ENCODE data around the gene ECI1. TPM values are rescaled to one million over a fixed set of nuclear protein-coding genes. Genes with fewer than 3 reads are reported as not detected.

The ECI1 gene
- total RNA-seq, 4 donors from 2014 or later = 32.4 to 96.5 (median 49.8) TPM

DNA sequence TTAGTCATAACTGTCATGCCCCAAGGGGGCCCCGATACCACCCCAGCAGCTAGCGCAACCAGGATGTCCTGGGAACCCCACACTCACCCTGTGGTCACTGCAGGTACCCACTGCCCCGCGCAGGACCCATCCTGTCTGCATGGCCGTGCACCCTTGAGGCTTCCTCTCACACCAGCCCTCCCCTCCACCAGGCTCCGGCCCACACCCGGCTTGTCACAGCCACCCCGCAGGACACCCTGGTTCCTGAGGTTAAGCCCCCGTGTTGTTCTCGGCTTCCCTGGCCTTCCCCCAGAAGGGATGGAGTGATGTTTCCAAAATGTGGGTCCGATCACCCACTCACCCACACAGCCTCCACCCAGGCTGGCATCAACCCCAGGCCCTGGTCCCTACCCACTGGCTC, 7.6 kb downstream of the ECI1 start:
- TF ChIP-seq, protein P1, sequence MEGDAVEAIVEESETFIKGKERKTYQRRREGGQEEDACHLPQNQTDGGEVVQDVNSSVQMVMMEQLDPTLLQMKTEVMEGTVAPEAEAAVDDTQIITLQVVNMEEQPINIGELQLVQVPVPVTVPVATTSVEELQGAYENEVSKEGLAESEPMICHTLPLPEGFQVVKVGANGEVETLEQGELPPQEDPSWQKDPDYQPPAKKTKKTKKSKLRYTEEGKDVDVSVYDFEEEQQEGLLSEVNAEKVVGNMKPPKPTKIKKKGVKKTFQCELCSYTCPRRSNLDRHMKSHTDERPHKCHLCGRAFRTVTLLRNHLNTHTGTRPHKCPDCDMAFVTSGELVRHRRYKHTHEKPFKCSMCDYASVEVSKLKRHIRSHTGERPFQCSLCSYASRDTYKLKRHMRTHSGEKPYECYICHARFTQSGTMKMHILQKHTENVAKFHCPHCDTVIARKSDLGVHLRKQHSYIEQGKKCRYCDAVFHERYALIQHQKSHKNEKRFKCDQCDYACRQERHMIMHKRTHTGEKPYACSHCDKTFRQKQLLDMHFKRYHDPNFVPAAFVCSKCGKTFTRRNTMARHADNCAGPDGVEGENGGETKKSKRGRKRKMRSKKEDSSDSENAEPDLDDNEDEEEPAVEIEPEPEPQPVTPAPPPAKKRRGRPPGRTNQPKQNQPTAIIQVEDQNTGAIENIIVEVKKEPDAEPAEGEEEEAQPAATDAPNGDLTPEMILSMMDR (IDR thresholded peaks at IDR 0.05; ENCODE audit: low read depth) = no peak

DNA sequence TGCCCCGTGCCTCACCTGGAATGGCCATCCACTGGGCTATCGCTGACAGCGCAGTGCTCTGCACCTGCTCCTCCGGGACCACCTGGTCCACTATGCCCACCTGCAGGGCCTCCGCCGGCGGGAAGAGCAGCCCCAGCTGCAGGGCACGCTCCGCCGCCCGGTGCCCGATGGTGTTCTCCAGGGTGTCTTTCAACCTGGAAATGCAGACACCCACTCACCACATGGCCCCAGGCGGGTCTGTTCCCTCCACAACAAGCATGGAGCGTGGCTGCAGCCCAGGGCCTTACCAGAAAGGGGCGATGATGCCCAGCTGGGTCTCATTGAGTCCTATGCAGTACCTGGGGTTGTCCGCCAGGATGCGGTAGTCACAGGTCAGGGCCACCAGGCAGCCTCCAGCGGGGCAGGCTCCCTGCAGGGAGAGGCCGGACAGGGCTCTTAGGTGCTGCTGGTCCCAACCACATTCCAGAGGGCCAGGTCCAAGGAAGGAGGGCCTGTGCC, 8.3 kb downstream of the ECI1 start:
- TF ChIP-seq, protein P1 (IDR thresholded peaks at IDR 0.05; ENCODE audit: low read depth) = no peak

DNA sequence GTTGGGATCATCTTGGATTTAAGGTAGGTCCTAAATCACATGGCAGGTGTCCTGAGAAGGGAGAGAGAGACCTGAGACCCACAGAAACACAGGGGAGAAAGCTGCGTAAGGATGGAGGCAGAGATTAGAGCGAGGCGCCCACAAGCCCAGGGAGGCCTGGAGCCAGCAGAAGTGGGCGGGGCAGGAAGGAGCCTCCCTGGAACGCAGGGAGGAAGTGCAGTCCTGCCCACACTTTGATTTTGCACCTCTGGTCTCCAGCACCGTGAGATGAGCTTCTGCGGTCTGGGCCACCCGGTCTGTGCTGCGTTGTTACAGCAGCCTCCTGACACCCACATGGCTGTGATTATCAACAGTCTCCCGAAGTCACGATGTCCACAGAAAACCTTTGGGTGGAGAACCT, 8.8 kb downstream of the ECI1 start:
- TF ChIP-seq, protein P1 (IDR thresholded peaks at IDR 0.05; ENCODE audit: low read depth) = no peak

DNA sequence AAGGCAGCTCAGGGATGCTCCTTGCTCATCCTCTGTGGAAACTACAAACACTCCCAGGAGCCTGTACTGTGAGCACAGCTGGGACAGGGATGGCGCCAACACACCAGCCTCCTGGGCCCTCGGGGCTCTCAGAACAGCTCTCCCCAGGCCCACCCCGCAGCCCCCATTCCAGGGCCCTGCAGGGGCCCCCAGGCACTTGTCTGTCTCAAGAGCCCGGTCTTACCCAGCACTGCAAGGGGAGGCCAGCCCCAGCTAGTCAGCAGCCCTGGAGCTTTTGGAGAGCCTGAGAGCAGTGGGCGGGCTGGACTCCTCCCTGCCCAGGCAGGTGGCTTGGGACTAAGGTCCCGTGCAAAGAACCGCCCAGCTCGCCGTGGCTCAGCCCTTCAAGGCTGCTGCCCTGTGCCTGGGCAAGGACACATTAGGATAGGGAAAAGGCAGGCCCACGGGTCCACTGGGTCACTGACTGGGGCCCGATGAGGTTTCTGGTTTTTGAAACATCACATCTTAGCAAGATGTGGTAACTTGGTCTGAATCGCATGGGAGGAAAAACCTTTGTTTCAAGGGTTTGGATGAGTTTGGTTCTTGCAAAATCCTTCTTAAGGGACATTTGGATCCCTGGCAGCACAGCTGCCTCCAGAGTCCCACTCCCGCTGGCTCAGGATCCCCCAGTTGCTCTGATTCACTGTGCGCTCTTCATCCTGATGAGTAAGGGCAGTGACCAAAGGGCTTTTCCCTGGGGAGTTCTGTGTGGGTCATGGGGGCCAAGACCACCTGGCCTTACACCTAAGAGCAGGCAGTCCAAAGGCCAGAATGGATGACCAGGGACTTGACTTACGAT, 12.3 kb downstream of the ECI1 start:
- TF ChIP-seq, protein P1 (IDR thresholded peaks at IDR 0.05; ENCODE audit: low read depth) = no peak

DNA sequence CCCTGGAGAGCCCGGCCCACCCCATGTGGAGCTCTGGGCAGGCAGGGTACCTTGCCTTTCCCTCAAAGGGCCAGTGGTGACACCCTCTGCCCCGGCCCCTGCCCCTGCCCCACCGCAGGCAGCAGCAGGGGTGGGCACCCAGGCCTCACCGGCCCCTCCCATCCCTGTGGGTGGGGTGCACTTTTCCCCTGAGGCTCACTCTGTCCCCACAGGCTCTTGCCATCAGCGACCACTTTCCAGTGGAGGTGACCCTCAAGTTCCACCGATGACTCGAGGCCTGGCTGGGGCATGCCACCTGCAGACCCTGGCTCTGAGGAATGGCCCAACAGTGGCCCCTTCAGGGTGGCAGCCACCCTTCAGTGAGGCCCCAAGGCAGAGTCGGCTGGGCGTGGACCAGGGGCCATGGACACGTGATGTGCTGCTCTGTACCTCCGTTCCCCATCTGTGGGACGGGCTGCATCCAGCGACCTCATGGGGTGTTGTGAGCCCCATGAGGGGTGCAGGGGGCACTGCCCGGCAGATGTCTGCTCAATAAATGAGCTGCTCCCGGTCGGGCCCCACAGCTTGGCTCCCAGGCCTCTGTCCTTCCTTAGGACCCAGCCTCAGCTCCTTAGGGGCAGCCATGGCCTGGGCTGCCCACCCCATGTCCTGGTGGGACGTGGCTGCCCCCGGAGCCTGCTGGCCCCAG, 13.1 kb downstream of the ECI1 start:
- TF ChIP-seq, protein P1 (IDR thresholded peaks at IDR 0.05; ENCODE audit: low read depth) = no peak

DNA sequence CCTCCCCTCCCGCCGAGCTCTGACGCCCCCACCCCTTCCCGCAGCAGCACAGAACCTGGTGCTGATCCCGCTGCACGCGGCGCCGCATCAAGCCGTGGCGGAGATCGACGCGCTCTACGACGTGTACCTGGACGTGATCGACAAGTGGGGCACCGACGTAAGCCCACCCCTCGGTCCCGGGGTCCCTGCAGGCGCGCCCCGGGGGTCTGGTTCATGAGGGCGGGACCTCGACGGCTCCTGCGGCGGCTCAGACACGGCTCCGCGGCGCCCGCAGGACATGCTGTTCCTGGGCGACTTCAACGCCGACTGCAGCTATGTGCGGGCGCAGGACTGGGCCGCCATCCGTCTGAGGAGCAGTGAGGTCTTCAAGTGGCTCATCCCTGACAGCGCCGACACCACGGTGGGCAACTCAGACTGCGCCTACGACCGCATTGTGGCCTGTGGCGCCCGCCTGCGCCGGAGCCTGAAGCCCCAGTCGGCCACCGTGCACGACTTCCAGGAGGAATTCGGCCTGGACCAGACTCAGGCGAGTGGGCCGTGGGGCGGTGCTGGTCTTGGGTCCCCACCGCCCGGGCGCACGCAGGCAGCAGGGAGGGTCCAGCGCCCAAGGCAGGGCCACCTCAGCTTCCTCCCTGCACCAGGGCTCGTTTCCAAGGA, 13.8 kb downstream of the ECI1 start:
- TF ChIP-seq, protein P1 (IDR thresholded peaks at IDR 0.05; ENCODE audit: low read depth) = no peak

DNA sequence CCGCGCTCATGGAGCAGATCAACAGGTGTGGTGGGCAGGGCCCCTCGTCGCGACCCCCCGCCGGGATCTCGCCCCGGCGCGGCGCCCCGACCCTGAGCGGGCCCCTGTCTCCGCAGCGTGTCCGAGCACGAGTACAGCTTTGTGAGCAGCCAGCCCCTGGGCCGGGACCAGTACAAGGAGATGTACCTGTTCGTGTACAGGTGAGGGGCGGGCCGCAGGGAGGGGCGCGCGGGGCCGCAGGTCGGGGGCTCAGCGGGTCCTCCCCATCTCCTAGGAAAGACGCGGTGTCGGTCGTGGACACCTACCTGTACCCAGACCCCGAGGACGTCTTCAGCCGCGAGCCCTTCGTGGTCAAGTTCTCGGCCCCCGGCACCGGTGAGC, 14.3 kb downstream of the ECI1 start:
- TF ChIP-seq, protein P1 (IDR thresholded peaks at IDR 0.05; ENCODE audit: low read depth) = no peak

Measured in subcutaneous adipose tissue (tissue), 4 donors.